K562 (cell line): ENCODE data around the gene UMAD1. TPM values are rescaled to one million over a fixed set of nuclear protein-coding genes. Genes with fewer than 3 reads are reported as not detected.
"Not testable (repeated sequence)": the region's sequence is repeated elsewhere in the genome, so short reads cannot be mapped to it uniquely, and the experiment has no call there.

Experiments
- ATAC-seq: fragments of 200-7000 bp; cut with Tn5 transposase; 3 replicates; pipeline ENCODE4 v1.9.1; 2020; ENCODE audit warnings: moderate library complexity
- BruUV-seq: library from RNA; stranded (reverse); fragments of 400-500 nt; replicated peaks from 2 replicates; lab custom pipeline; 2021; lab: Mats Ljungman, UMichigan
- CTCF ChIA-PET: fragments of 300-600 bp; formaldehyde crosslinking; extraction: SDS; loops from one replicate; lab custom pipeline; 2021; ENCODE audit warnings: low intra/inter-chr PET ratio; lab: Yijun Ruan, JAX
- POLR2A ChIA-PET: fragments of 300-600, 350-650 bp; sonication (Branson Sonifier 250); formaldehyde crosslinking; extraction: SDS; loops from one replicate; lab custom pipeline; 2021; ENCODE audit warnings: antibody characterized with exemption, inconsistent platforms; lab: Yijun Ruan, JAX
- DNase-seq, 4 experiments: peaks; one replicate each; pipeline versions ENCODE4 v3.0.0 to v3.0.0-alpha.2; 2011 to 2018; ENCODE audit warnings: low spot score in 3 of 4, mixed read lengths in 3 of 4; ENCODE audit errors: extremely low read depth in 1 of 4
- FAIRE-seq: peaks from 2 replicates; lab custom pipeline; 2011; peaks lifted over from hg19 to GRCh38; lab: Jason Lieb, UNC
- H2AFZ ChIP-seq: 2 replicates; pipeline ENCODE4 v1.6.0; 2011; ENCODE audit warnings: low read depth, low read length, control low read depth, inconsistent platforms
- H3K27ac ChIP-seq: fragments of 200-600 bp; 3 replicates; pipeline ENCODE4 v1.8.0; 2011; ENCODE audit warnings: low read depth, mild to moderate bottlenecking, control low read depth, inconsistent platforms, low read length, moderate library complexity, mixed read lengths; ENCODE audit errors: extremely low read depth
- H3K27me3 ChIP-seq, 2 experiments: fragments of 300-600 bp in 1 of 2; 2 replicates in 1 of 2; 3 replicates in 1 of 2; pipeline versions ENCODE4 v1.6.0 to v1.8.0; 2011; ENCODE audit warnings: inconsistent platforms in 2 of 2, low read length in 2 of 2, mild to moderate bottlenecking in 1 of 2, mixed read lengths in 1 of 2, moderate library complexity in 1 of 2; ENCODE audit not compliant: control insufficient read depth in 2 of 2, insufficient read depth in 2 of 2
- H3K36me3 ChIP-seq: fragments of 300-600 bp; 3 replicates; pipeline ENCODE4 v1.8.0; 2011; ENCODE audit warnings: mild to moderate bottlenecking, low read length, inconsistent platforms; ENCODE audit not compliant: control insufficient read depth, insufficient read depth
- H3K4me1 ChIP-seq, 2 experiments: fragments of 200-600 bp in 1 of 2; replicated peaks in 1 of 2; 2 replicates in 1 of 2; 3 replicates in 1 of 2; pipeline versions ENCODE4 v1.5.1 to v1.8.0; 2011; ENCODE audit warnings: inconsistent platforms in 2 of 2, low read length in 2 of 2, mild to moderate bottlenecking in 1 of 2, mixed read lengths in 1 of 2, moderate library complexity in 1 of 2; ENCODE audit not compliant: control insufficient read depth in 2 of 2, insufficient read depth in 2 of 2
- H3K4me2 ChIP-seq: 2 replicates; pipeline ENCODE4 v1.6.1; 2011; ENCODE audit warnings: low read length, control low read depth, inconsistent platforms, mixed read lengths; ENCODE audit not compliant: insufficient read depth
- H3K4me3 ChIP-seq: fragments of 200-600 bp; sonication (generic), shearing (Covaris generic); 2 replicates; pipeline ENCODE4 v1.5.1; 2016; ENCODE audit warnings: control low read depth, inconsistent platforms
- H3K79me2 ChIP-seq: fragments of 200-600 bp; 3 replicates; pipeline ENCODE4 v1.8.0; 2011; ENCODE audit warnings: low read length, inconsistent platforms; ENCODE audit not compliant: control insufficient read depth, insufficient read depth
- H3K9ac ChIP-seq, 2 experiments: 2 replicates each; pipeline versions ENCODE4 v1.6.0 to v1.6.1; 2011; ENCODE audit warnings: low read depth in 2 of 2, low read length in 2 of 2, control low read depth in 1 of 2, inconsistent platforms in 1 of 2, mild to moderate bottlenecking in 1 of 2, mixed read lengths in 1 of 2; ENCODE audit not compliant: insufficient read depth in 1 of 2
- H3K9me1 ChIP-seq: one replicate; pipeline ENCODE4 v1.6.0; 2011; ENCODE audit warnings: inconsistent platforms, mild to moderate bottlenecking, low read length, moderate library complexity; ENCODE audit not compliant: control insufficient read depth, insufficient read depth
- H3K9me3 ChIP-seq: replicated peaks from 2 replicates; pipeline ENCODE4 v1.5.1; 2011; ENCODE audit warnings: low read depth, low read length, inconsistent platforms; ENCODE audit not compliant: control insufficient read depth, insufficient read depth
- H4K20me1 ChIP-seq: replicated peaks from 2 replicates; pipeline ENCODE4 v1.6.1; 2011; ENCODE audit warnings: low read length, inconsistent platforms, mixed read lengths; ENCODE audit not compliant: control insufficient read depth, insufficient read depth
- EP300 ChIP-seq: IDR thresholded peaks from 2 replicates; pipeline ENCODE4 v1.6.1; 2012; ENCODE audit warnings: low read length, improper control_type of control experiment
- HINFP ChIP-seq: fragments of 450-650 bp; conservative IDR thresholded peaks from 2 replicates; pipeline ENCODE4 v1.6.1; 2016; ENCODE audit warnings: missing genetic modification characterization, low read depth, mild to moderate bottlenecking, control low read depth, missing compliant biosample characterization
- MITF ChIP-seq: IDR thresholded peaks from 2 replicates; pipeline ENCODE4 v1.6.1; 2014; ENCODE audit warnings: antibody characterized with exemption
- PREB ChIP-seq: sonication (generic); formaldehyde crosslinking; IDR thresholded peaks from 2 replicates; pipeline ENCODE4 v1.8.1; 2023; ENCODE audit warnings: mild to moderate bottlenecking, missing genetic modification reagents
- RNF2 ChIP-seq: sonication (generic); IDR thresholded peaks from 2 replicates; pipeline ENCODE4 v1.6.1; 2016
- SMARCC2 ChIP-seq: fragments of 450-650 bp; IDR thresholded peaks from 2 replicates; pipeline ENCODE4 v1.6.1; 2017; ENCODE audit warnings: antibody characterized with exemption, moderate library complexity, mild to moderate bottlenecking, low read depth
- ZFX ChIP-seq: sonication (generic); formaldehyde crosslinking; IDR thresholded peaks from 2 replicates; pipeline ENCODE4 v1.8.0; 2022; ENCODE audit warnings: mild to moderate bottlenecking, missing genetic modification reagents, moderate library complexity
- ZNF347 ChIP-seq: fragments of 450-650 bp; formaldehyde crosslinking; IDR thresholded peaks from 2 replicates; pipeline ENCODE4 v1.4.0; 2020; ENCODE audit warnings: low read depth, mild to moderate bottlenecking, moderate library complexity
- ZNF668 ChIP-seq: fragments of 250-450 bp; sonication (Bioruptor Pico); IDR thresholded peaks from 2 replicates; pipeline ENCODE4 v1.8.0; 2022; ENCODE audit warnings: mild to moderate bottlenecking, inconsistent platforms
- ZNF717 ChIP-seq: fragments of 250-450 bp; sonication (Bioruptor Pico); IDR thresholded peaks from 2 replicates; pipeline ENCODE4 v1.5.0; 2021
- WGBS: fragments of 100-300 bp; shearing (Covaris generic); methylation state at CpG from one replicate; pipeline ENCODE4 v1.1.6; 2016; ENCODE audit warnings: low coverage, mixed read lengths; ENCODE audit not compliant: insufficient coverage; ENCODE audit errors: missing lambda C conversion rate; 5-methylcytosine and 5-hydroxymethylcytosine counted together
- in situ Hi-C: fragments of 300-500 bp; cut with MboI; formaldehyde crosslinking; loops from 4 replicates; pipeline ENCODE4 v1.15.0; 2018; ENCODE audit warnings: inconsistent platforms, mixed read lengths
- intact Hi-C: fragments of 100-400 bp; cut with micrococcal nuclease; formaldehyde crosslinking; loops from 2 replicates; pipeline ENCODE4 v1.14.2; 2022
- polyA plus RNA-seq, 8 experiments: library from polyadenylated mRNA; depleted of rRNA in 4 of 8; stranded (reverse) in 5 of 8; unstranded in 3 of 8; fragments of >200 nt; fragmentation: Nextera tagmentation in 2 of 8; fragmentation: Illumina TruSeq in 1 of 8; extraction: Ambion mirVana in 2 of 8; extraction: Trizol in 1 of 8; gene quantifications; 2 replicates each; pipeline versions ENCODE4 v1.2.1 to v1.2.3, GENCODE V29; 2011 to 2014; ENCODE audit warnings: inconsistent platforms in 1 of 8, missing spikeins in 1 of 8
- total RNA-seq, 7 experiments: library from RNA; depleted of rRNA in 6 of 7; stranded (reverse); fragments of >200 nt in 6 of 7; fragmentation: Illumina TruSeq in 2 of 7; extraction: Trizol in 2 of 7; gene quantifications; 2 replicates each; pipeline versions ENCODE4 v1.2.1 to v1.2.3, GENCODE V29; 2011 to 2021; ENCODE audit warnings: low replicate concordance in 1 of 7

The UMAD1 gene
- total and polyA plus RNA-seq, 9 of the 15 experiments (the other 6 are each of a cell fraction or from before 2014, with no cell fraction given), result 9.0 to 26.7 (median 13.3) TPM

- H3K4me3 ChIP-seq, H3K9me1 ChIP-seq, DNase-seq, in situ Hi-C loops, FAIRE-seq, H2AFZ ChIP-seq, H3K9ac ChIP-seq, H4K20me1 ChIP-seq, H3K27ac ChIP-seq, BruUV-seq, H3K36me3 ChIP-seq, CTCF ChIA-PET, intact Hi-C loops, H3K79me2 ChIP-seq, ATAC-seq, H3K4me2 ChIP-seq, H3K27me3 ChIP-seq, H3K9me3 ChIP-seq, H3K4me1 ChIP-seq: not testable (repeated sequence)
- WGBS, result 58% methylated on average over 2 of the region's 2 CpGs
- POLR2A ChIA-PET, result interaction anchor here (0.6 kb wide), 1 partner anchor 645 kb away, joined by 3 read pairs; no protein-coding TSS in a partner anchor
These were observed 177.6 kb downstream of the UMAD1 start for GRCh38 chr7:7818179-7818578.

GRCh38 chr7:7819442-7820247, 179.1 kb downstream of the UMAD1 start:
- H3K79me2 ChIP-seq, result no peaks in the 10 kb centered on the region
- H3K4me2 ChIP-seq, result no peak overlapping the region
- H3K9me3 ChIP-seq, result no peaks in the 10 kb centered on the region
- H3K27me3 ChIP-seq, result no peaks in the 10 kb centered on the region
- no peak for ATAC-seq
- BruUV-seq, result no TSS peak
- POLR2A ChIA-PET, result no interaction called here
- no peak overlapping the region for H2AFZ ChIP-seq
- H3K4me1 ChIP-seq, result no peaks in the 10 kb centered on the region; a peak in 1 of 5 replicates
- no peak overlapping the region for H3K27ac ChIP-seq
- no peaks in the 10 kb centered on the region for H4K20me1 ChIP-seq
- in situ Hi-C loops, result no loop called here
- no peak for FAIRE-seq
- H3K9me1 ChIP-seq, result no peaks in the 10 kb centered on the region
- H3K9ac ChIP-seq, result no peak overlapping the region
- WGBS, result 71% methylated on average over 5 of the region's 6 CpGs
- H3K36me3 ChIP-seq, result no peaks in the 10 kb centered on the region
- CTCF ChIA-PET, result no interaction called here
- no peak overlapping the region for H3K4me3 ChIP-seq
- intact Hi-C loops, result no loop called here
- no peak for DNase-seq
- TF ChIP-seq RNF2 (no peak), ZFX (CRISPR knock-in tag) (no peak), MITF (no peak), ZNF717 (CRISPR knock-in tag) (no peak), HINFP (tag) (no peak), PREB (CRISPR knock-in tag) (no peak), SMARCC2 (no peak), ZNF347 (CRISPR knock-in tag) (no peak), EP300 (no peak), ZNF668 (CRISPR knock-in tag) (no peak)
